DND-41 (cell line): ENCODE measurements around the gene B4GALT4.

ENCODE experiments used
- EZH2 ChIP-seq: IDR thresholded peaks from 3 replicates; pipeline ENCODE4 v1.6.1; 2012; ENCODE audit warnings: borderline replicate concordance, low read depth, mild to moderate bottlenecking, moderate library complexity, low read length, inconsistent platforms; ENCODE audit not compliant: severe bottlenecking
- TF ChIP-seq, protein P1 (sequence below): IDR thresholded peaks from 2 replicates; pipeline ENCODE4 v1.5.1; 2012; ENCODE audit warnings: borderline replicate concordance, low read length, moderate library complexity, mild to moderate bottlenecking; ENCODE audit not compliant: poor library complexity, severe bottlenecking; ENCODE audit errors: extremely low read depth

DNA sequence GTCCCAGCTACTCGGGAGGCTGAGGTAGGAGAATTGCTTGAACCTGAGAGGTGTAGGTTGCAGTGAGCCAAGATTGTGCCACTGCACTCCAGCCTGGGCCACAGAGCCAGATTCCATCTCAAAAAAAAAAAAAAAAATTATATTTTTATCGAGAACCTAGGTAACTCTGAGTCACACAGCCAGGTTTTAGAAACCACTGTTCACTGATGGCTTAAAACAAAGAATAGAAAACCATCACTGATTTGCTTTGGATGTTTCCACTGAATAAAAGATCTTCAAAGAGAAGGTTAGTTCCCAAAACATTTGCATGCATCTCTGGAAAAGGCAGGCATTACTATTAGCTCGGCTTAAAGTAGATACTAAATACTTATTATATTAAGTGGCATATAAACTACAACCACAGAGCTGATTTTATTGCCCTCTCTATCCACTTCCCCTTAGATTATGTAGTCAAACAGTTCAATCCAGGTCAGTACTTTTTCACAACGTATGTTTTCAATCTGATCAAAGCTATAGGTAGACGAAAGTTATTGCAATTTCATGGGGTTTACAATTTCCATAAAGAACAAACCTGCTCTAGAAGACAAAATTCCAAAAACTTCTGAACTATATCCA is 1.4 kb downstream of the B4GALT4 start:
- TF ChIP-seq, protein P1, sequence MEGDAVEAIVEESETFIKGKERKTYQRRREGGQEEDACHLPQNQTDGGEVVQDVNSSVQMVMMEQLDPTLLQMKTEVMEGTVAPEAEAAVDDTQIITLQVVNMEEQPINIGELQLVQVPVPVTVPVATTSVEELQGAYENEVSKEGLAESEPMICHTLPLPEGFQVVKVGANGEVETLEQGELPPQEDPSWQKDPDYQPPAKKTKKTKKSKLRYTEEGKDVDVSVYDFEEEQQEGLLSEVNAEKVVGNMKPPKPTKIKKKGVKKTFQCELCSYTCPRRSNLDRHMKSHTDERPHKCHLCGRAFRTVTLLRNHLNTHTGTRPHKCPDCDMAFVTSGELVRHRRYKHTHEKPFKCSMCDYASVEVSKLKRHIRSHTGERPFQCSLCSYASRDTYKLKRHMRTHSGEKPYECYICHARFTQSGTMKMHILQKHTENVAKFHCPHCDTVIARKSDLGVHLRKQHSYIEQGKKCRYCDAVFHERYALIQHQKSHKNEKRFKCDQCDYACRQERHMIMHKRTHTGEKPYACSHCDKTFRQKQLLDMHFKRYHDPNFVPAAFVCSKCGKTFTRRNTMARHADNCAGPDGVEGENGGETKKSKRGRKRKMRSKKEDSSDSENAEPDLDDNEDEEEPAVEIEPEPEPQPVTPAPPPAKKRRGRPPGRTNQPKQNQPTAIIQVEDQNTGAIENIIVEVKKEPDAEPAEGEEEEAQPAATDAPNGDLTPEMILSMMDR: no peak
- TF ChIP-seq EZH2: no peak
